Fibroblast of skin of right biceps (primary cell): ENCODE results near the gene UBE2K.
"Not testable (repeated sequence)": the region's sequence is repeated elsewhere in the genome, so short reads cannot be mapped to it uniquely, and the experiment has no call there.

Experiments
- DNase-seq: peaks from one replicate; pipeline ENCODE4 v3.0.0-alpha.2; 2013

The UBE2K gene

DNA sequence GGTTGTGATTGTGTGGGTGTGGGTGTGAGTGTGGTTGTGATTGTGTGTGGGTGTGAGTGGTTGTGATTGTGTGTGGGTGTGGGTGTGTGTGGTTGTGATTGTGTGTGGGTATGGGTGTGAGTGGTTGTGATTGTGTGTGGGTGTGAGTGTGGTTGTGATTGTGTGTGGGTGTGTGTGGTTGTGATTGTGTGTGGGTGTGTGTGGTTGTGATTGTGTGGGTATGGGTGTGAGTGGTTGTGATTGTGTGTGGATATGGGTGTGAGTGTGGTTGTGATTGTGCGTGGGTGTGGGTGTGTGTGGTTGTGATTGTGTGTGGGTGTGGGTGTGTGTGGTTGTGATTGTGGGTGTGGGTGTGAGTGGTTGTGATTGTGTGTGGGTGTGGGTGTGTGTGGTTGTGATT is 115.1 kb downstream of the UBE2K start:
- not testable (repeated sequence) for DNase-seq

DNA sequence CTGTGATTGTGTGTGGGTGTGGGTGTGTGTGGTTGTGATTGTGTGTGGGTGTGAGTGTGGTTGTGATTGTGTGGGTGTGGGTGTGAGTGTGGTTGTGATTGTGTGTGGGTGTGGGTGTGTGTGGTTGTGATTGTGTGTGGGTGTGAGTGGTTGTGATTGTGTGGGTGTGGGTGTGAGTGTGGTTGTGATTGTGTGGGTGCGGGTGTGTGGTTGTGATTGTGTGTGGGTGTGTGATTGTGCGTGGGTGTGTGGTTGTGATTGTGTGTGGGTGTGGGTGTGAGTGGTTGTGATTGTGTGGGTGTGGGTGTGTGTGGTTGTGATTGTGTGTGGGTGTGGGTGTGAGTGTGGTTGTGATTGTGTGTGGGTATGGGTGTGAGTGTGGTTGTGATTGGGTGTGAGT is 115.8 kb downstream of the UBE2K start:
- DNase-seq: not testable (repeated sequence)

DNA sequence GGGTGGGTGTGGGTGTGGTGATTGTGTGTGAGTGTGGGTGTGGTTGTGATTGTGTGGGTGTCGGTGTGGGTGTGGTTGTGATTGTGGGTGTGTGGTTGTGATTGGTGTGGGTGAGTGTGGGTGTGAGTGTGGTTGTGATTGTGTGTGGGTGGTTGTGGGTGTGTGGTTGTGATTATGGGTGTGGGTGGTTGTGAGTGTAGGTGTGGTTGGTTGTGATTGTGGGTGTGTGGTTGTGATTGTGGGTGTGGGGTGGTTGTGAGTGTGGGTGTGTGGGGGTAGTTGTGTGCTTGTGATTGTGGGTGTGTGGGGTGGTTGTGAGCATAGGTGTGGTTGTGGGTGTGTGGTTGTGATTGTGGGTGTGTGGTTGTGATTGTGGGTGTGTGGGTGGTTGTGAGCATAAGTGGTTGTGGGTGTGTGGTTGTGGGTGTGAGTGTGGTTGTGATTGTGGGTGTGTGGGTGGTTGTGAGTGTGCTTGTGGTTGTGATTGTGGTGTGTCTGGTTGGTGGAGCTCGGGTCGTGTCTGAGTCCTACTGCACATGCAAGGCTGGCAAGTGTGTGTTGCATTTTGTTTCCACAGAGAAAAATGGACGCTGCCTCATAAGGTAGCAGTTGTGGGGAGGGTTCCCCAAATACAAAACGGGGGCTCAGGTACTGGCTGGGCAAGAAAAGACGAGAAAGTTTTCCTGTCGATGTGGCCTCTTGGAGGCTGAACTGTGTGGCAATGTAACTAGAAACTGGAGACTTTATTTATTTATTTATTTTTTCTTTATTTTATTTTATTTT is 116.7 kb downstream of the UBE2K start:
- peak; percentile 19 for DNase-seq

GRCh38 chr4:39818646-39819045 is 120.7 kb downstream of the UBE2K start:
- DNase-seq: no peak

DNA sequence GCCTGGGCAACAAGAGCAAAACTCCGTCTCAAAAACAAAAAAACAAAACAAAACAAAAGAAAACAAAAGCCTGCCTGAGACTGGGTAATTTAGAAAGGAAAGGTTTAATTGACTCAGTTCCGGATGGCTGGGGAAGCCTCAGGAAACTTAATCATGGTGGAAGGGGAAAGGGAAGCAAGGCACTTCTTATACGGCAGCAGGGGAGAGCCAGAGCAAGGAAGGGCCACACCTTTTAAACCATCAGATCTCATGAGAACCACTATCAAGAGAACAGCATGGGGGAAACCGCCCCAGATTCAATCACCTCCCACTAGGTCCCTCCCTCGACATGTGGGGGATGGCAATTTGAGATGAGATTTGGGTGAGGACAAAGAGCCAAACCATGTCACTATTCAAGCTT is 122.2 kb downstream of the UBE2K start:
- no peak for DNase-seq

GRCh38 chr4:39821951-39822350 is 124.0 kb downstream of the UBE2K start:
- DNase-seq: no peak

DNA sequence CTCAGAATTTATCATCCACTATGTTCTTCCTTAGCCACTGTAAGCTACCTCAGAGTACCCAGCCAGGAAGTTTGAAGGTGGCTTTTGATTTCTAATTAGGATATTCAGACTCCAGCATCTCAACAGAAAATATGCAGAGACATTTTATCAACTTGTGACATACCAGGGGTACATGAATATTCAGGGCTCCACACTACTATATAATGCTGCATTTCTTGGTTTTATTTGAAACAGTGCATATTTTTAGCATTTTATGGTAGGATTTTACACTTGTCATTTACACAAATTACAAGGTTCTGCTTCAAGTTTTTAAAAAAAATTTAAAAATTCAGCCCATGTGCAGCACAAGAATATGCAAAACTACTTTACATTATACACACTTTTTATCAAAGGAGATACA is 124.7 kb downstream of the UBE2K start:
- no peak for DNase-seq

DNA sequence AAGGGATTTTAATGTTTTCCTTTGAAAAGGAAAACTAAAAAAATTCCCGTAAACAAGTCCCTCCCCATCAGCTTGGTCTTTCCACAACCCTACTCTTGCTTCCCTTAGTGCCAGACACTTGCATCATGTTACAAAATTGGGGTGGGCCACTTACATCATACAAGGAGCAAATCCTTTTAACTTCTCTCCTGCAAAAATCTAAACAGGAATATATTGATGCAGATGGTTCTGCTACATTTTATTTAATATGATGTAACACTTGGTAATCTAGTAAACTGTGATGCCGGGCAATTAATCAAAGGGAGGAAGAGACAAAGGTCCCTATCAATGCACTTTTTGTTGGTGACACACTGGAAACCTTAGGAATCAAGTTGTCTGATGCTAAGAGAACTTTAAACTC is 125.3 kb downstream of the UBE2K start:
- DNase-seq: peak; percentile 55

DNA sequence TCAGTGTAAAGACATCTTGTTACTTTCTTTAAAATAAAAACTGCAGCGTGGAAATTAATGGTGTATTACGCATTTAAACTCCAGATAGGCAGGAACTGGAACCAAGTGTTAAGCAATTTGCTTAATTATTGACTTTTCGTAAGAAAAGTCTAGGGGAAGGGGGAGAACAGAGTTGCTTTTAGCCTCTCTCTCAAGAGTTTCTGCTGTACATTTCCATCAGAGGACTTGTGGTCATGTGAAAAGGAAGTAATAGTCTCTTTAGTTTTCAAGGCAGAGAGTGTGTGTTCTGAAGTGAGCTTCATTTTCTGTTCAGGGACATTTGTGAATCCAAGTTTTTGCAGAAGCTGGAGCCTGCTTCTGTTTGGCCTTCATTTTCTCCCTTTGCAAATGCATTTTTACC is 127.2 kb downstream of the UBE2K start:
- no peak for DNase-seq

DNA sequence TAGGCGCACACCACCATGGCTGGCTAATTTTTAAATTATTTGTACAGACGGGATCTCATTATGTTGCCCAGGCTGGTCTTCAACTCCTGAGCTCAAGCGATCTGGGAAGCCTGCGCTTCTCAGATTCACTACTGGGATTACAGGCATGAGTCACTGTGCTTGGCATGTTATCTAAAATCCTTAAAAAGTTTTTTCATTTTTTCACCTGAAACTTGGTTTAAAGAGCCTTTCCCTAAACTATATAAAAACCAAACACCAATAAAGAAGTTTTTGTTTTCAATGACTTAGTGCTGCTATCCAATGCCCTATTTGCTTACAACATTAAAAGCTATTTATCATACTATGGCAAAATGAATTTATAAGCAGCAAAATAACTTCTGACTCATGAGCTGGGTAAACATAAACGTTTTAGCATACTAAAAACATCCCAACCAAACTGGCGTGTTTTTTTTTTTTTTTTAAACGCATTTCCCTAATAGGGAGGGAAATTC is 127.8 kb downstream of the UBE2K start:
- peak; percentile 53 for DNase-seq
